K562 (cell line): Measurements from ENCODE around the gene SPAG16. TPM values are rescaled to one million over a fixed set of nuclear protein-coding genes. Genes with fewer than 3 reads are reported as not detected.

Source experiments
- ATAC-seq: fragments of 200-7000 bp; cut with Tn5 transposase; 3 replicates; pipeline ENCODE4 v1.9.1; 2020; ENCODE audit warnings: moderate library complexity
- BruUV-seq: library from RNA; stranded (reverse); fragments of 400-500 nt; replicated peaks from 2 replicates; lab custom pipeline; 2021; lab: Mats Ljungman, UMichigan
- CTCF ChIA-PET: fragments of 300-600 bp; formaldehyde crosslinking; extraction: SDS; loops from one replicate; lab custom pipeline; 2021; ENCODE audit warnings: low intra/inter-chr PET ratio; lab: Yijun Ruan, JAX
- POLR2A ChIA-PET: fragments of 300-600, 350-650 bp; sonication (Branson Sonifier 250); formaldehyde crosslinking; extraction: SDS; loops from one replicate; lab custom pipeline; 2021; ENCODE audit warnings: antibody characterized with exemption, inconsistent platforms; lab: Yijun Ruan, JAX
- DNase-seq, 4 experiments: peaks; one replicate each; pipeline versions ENCODE4 v3.0.0 to v3.0.0-alpha.2; 2011 to 2018; ENCODE audit warnings: low spot score in 3 of 4, mixed read lengths in 3 of 4; ENCODE audit errors: extremely low read depth in 1 of 4
- FAIRE-seq: peaks from 2 replicates; lab custom pipeline; 2011; peaks lifted over from hg19 to GRCh38; lab: Jason Lieb, UNC
- H2AFZ ChIP-seq: 2 replicates; pipeline ENCODE4 v1.6.0; 2011; ENCODE audit warnings: low read depth, low read length, control low read depth, inconsistent platforms
- H3K27ac ChIP-seq: fragments of 200-600 bp; 3 replicates; pipeline ENCODE4 v1.8.0; 2011; ENCODE audit warnings: low read depth, mild to moderate bottlenecking, control low read depth, inconsistent platforms, low read length, moderate library complexity, mixed read lengths; ENCODE audit errors: extremely low read depth
- H3K27me3 ChIP-seq, 2 experiments: fragments of 300-600 bp in 1 of 2; 2 replicates in 1 of 2; 3 replicates in 1 of 2; pipeline versions ENCODE4 v1.6.0 to v1.8.0; 2011; ENCODE audit warnings: inconsistent platforms in 2 of 2, low read length in 2 of 2, mild to moderate bottlenecking in 1 of 2, mixed read lengths in 1 of 2, moderate library complexity in 1 of 2; ENCODE audit not compliant: control insufficient read depth in 2 of 2, insufficient read depth in 2 of 2
- H3K36me3 ChIP-seq: fragments of 300-600 bp; 3 replicates; pipeline ENCODE4 v1.8.0; 2011; ENCODE audit warnings: mild to moderate bottlenecking, low read length, inconsistent platforms; ENCODE audit not compliant: control insufficient read depth, insufficient read depth
- H3K4me1 ChIP-seq, 2 experiments: fragments of 200-600 bp in 1 of 2; replicated peaks in 1 of 2; 2 replicates in 1 of 2; 3 replicates in 1 of 2; pipeline versions ENCODE4 v1.5.1 to v1.8.0; 2011; ENCODE audit warnings: inconsistent platforms in 2 of 2, low read length in 2 of 2, mild to moderate bottlenecking in 1 of 2, mixed read lengths in 1 of 2, moderate library complexity in 1 of 2; ENCODE audit not compliant: control insufficient read depth in 2 of 2, insufficient read depth in 2 of 2
- H3K4me2 ChIP-seq: 2 replicates; pipeline ENCODE4 v1.6.1; 2011; ENCODE audit warnings: low read length, control low read depth, inconsistent platforms, mixed read lengths; ENCODE audit not compliant: insufficient read depth
- H3K4me3 ChIP-seq: fragments of 200-600 bp; sonication (generic), shearing (Covaris generic); 2 replicates; pipeline ENCODE4 v1.5.1; 2016; ENCODE audit warnings: control low read depth, inconsistent platforms
- H3K79me2 ChIP-seq: fragments of 200-600 bp; 3 replicates; pipeline ENCODE4 v1.8.0; 2011; ENCODE audit warnings: low read length, inconsistent platforms; ENCODE audit not compliant: control insufficient read depth, insufficient read depth
- H3K9ac ChIP-seq, 2 experiments: 2 replicates each; pipeline versions ENCODE4 v1.6.0 to v1.6.1; 2011; ENCODE audit warnings: low read depth in 2 of 2, low read length in 2 of 2, control low read depth in 1 of 2, inconsistent platforms in 1 of 2, mild to moderate bottlenecking in 1 of 2, mixed read lengths in 1 of 2; ENCODE audit not compliant: insufficient read depth in 1 of 2
- H3K9me1 ChIP-seq: one replicate; pipeline ENCODE4 v1.6.0; 2011; ENCODE audit warnings: inconsistent platforms, mild to moderate bottlenecking, low read length, moderate library complexity; ENCODE audit not compliant: control insufficient read depth, insufficient read depth
- H3K9me3 ChIP-seq: replicated peaks from 2 replicates; pipeline ENCODE4 v1.5.1; 2011; ENCODE audit warnings: low read depth, low read length, inconsistent platforms; ENCODE audit not compliant: control insufficient read depth, insufficient read depth
- H4K20me1 ChIP-seq: replicated peaks from 2 replicates; pipeline ENCODE4 v1.6.1; 2011; ENCODE audit warnings: low read length, inconsistent platforms, mixed read lengths; ENCODE audit not compliant: control insufficient read depth, insufficient read depth
- ATF4 ChIP-seq: fragments of 450-650 bp; formaldehyde crosslinking; IDR thresholded peaks from 2 replicates; pipeline ENCODE4 v1.4.0; 2022; ENCODE audit warnings: mild to moderate bottlenecking, moderate library complexity
- EP300 ChIP-seq: IDR thresholded peaks from 2 replicates; pipeline ENCODE4 v1.6.1; 2012; ENCODE audit warnings: low read length, improper control_type of control experiment
- MLX ChIP-seq, 2 experiments: fragments of 450-650 bp in 1 of 2; sonication (generic) in 1 of 2; formaldehyde crosslinking; conservative IDR thresholded peaks; 2 replicates each; pipeline versions ENCODE4 v1.4.0 to v1.8.1; 2020 to 2022; ENCODE audit warnings: mild to moderate bottlenecking in 1 of 2, missing genetic modification reagents in 1 of 2
- RBM25 ChIP-seq: fragments of 200-400 bp; formaldehyde crosslinking; IDR thresholded peaks from 2 replicates; pipeline ENCODE4 v1.6.1; 2018; ENCODE audit warnings: low read length, low read depth, moderate library complexity; ENCODE audit not compliant: severe bottlenecking
- TAF7 ChIP-seq: fragments of 450-650 bp; IDR thresholded peaks from 2 replicates; pipeline ENCODE4 v1.6.1; 2016; ENCODE audit warnings: missing genetic modification characterization, missing compliant biosample characterization
- ZBTB9 ChIP-seq: fragments of 450-650 bp; formaldehyde crosslinking; IDR thresholded peaks from 2 replicates; pipeline ENCODE4 v1.4.0; 2020; ENCODE audit warnings: mild to moderate bottlenecking, moderate library complexity
- ZKSCAN3 ChIP-seq: fragments of 250-450 bp; sonication (Bioruptor Pico); IDR thresholded peaks from 2 replicates; pipeline ENCODE4 v1.4.0; 2020
- ZNF449 ChIP-seq: fragments of 250-450 bp; sonication (Bioruptor Pico); IDR thresholded peaks from 2 replicates; pipeline ENCODE4 v1.8.0; 2022; ENCODE audit warnings: moderate library complexity, mild to moderate bottlenecking, inconsistent platforms
- WGBS: fragments of 100-300 bp; shearing (Covaris generic); methylation state at CpG from one replicate; pipeline ENCODE4 v1.1.6; 2016; ENCODE audit warnings: low coverage, mixed read lengths; ENCODE audit not compliant: insufficient coverage; ENCODE audit errors: missing lambda C conversion rate; 5-methylcytosine and 5-hydroxymethylcytosine counted together
- in situ Hi-C: fragments of 300-500 bp; cut with MboI; formaldehyde crosslinking; loops from 4 replicates; pipeline ENCODE4 v1.15.0; 2018; ENCODE audit warnings: inconsistent platforms, mixed read lengths
- intact Hi-C: fragments of 100-400 bp; cut with micrococcal nuclease; formaldehyde crosslinking; loops from 2 replicates; pipeline ENCODE4 v1.14.2; 2022
- polyA plus RNA-seq, 8 experiments: library from polyadenylated mRNA; depleted of rRNA in 4 of 8; stranded (reverse) in 5 of 8; unstranded in 3 of 8; fragments of >200 nt; fragmentation: Nextera tagmentation in 2 of 8; fragmentation: Illumina TruSeq in 1 of 8; extraction: Ambion mirVana in 2 of 8; extraction: Trizol in 1 of 8; gene quantifications; 2 replicates each; pipeline versions ENCODE4 v1.2.1 to v1.2.3, GENCODE V29; 2011 to 2014; ENCODE audit warnings: inconsistent platforms in 1 of 8, missing spikeins in 1 of 8
- total RNA-seq, 7 experiments: library from RNA; depleted of rRNA in 6 of 7; stranded (reverse); fragments of >200 nt in 6 of 7; fragmentation: Illumina TruSeq in 2 of 7; extraction: Trizol in 2 of 7; gene quantifications; 2 replicates each; pipeline versions ENCODE4 v1.2.1 to v1.2.3, GENCODE V29; 2011 to 2021; ENCODE audit warnings: low replicate concordance in 1 of 7

Gene SPAG16
- total and polyA plus RNA-seq, 9 of the 15 experiments (the other 6 are each of a cell fraction or from before 2014, with no cell fraction given) = 0.98 to 5.9 (median 3.5) TPM

- no peak for TF ChIP-seq ZBTB9 (CRISPR knock-in tag)
These were observed 735.1 kb downstream of the SPAG16 start (continued) for GRCh38 chr2:214019229-214019972.

GRCh38 chr2:214019973-214020345 is 735.7 kb downstream of the SPAG16 start:
- H3K79me2 ChIP-seq = no peaks in the 10 kb centered on the region
- no peak overlapping the region for H3K4me2 ChIP-seq
- DNase-seq = no peak
- H3K36me3 ChIP-seq = no peaks in the 10 kb centered on the region
- POLR2A ChIA-PET = no interaction called here
- CTCF ChIA-PET = no interaction called here
- no peak for FAIRE-seq
- intact Hi-C loops (no loop called here), in situ Hi-C loops (no loop called here)
- no peaks in the 10 kb centered on the region for H3K27me3 ChIP-seq
- no peaks in the 10 kb centered on the region for H3K4me1 ChIP-seq
- no TSS peak for BruUV-seq
- no peaks in the 10 kb centered on the region for H4K20me1 ChIP-seq
- H3K4me3 ChIP-seq = no peak overlapping the region
- no peaks in the 10 kb centered on the region for H3K9me3 ChIP-seq
- no peaks in the 10 kb centered on the region for H3K9me1 ChIP-seq
- H3K27ac ChIP-seq = no peak overlapping the region
- no peak for ATAC-seq
- H3K9ac ChIP-seq = no peak overlapping the region
- no peak overlapping the region for H2AFZ ChIP-seq
- WGBS = 2% methylated on average over 4 of the region's 4 CpGs
- TF ChIP-seq ATF4 (CRISPR knock-in tag) = no peak
- no peak for TF ChIP-seq TAF7
- TF ChIP-seq ZNF449 (CRISPR knock-in tag) = no peak
- no peak for TF ChIP-seq ZKSCAN3 (CRISPR knock-in tag)
- no peak for TF ChIP-seq MLX (CRISPR knock-in tag; conservative IDR thresholded peaks at IDR 0.05)
- TF ChIP-seq EP300 = no peak
- no peak for TF ChIP-seq RBM25
